HG03442 (cell line): ENCODE data around the gene TSC22D4.

Experiments used
- ATAC-seq: cut with Tn5 transposase; IDR thresholded peaks from one replicate; pipeline ENCODE4 v1.9.1; 2021; ENCODE audit warnings: mild to moderate bottlenecking, moderate library complexity; ENCODE audit not compliant: unreplicated experiment

TSC22D4 gene

DNA sequence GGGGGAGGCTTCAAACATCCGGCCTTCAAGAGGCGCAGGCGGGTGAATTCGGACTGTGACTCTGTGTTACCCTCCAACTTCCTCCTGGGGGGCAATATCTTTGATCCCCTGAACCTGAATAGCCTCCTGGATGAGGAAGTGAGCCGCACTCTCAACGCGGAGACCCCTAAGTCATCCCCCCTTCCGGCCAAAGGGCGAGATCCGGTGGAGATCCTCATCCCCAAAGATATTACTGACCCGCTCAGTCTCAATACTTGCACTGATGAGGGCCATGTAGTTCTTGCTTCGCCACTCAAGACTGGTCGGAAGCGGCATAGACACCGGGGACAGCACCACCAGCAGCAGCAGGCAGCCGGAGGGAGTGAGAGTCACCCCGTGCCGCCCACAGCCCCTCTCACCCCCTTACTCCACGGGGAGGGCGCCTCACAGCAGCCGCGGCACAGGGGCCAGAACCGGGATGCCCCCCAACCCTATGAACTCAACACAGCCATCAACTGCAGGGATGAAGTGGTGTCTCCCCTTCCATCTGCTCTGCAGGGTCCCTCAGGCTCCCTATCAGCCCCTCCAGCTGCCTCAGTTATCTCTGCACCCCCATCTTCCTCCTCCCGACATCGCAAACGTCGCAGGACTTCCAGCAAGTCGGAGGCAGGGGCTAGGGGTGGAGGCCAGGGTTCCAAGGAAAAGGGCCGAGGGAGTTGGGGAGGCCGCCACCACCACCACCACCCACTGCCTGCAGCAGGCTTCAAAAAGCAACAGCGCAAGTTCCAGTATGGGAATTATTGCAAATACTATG, 48.3 kb downstream of the TSC22D4 start:
- no peak for ATAC-seq

DNA sequence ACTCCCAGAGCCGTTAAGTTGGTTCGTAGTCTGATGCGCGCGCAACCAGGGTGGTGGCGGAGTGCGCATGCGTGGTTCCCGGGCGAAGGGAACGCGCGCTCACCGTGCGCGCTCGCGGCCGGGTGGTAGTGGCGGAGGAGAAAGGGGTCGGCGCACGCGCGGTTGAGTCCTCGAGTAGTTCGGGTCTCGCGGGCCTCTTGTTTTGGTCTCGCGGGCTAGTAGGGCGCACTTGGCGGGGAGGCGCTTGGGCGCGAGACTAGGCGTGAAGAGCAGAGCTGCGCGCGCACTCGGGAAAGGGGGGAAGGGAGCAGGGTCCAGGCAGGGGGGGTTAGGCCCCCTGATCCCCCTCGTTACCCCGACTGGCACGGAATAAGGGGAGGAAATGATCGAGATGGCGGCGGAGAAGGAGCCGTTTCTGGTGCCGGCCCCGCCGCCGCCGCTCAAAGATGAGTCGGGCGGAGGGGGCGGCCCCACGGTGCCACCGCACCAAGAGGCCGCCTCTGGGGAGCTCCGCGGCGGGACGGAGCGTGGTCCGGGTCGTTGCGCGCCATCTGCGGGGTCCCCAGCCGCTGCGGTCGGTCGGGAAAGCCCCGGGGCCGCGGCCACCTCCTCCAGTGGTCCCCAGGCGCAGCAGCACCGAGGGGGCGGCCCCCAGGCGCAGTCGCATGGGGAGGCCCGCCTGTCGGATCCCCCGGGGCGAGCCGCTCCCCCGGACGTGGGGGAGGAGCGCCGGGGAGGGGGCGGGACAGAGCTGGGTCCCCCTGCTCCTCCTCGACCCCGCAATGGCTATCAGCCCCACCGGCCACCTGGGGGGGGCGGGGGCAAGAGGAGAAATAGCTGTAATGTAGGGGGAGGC, 49.1 kb downstream of the TSC22D4 start, which contains the start of gene MEPCE:
Gene MEPCE (plus strand): TSS at position 195 of the 856 bp plus-strand sequence. CDS start 188 bp downstream, at position 383.
- peak; percentile 40 for ATAC-seq

DNA sequence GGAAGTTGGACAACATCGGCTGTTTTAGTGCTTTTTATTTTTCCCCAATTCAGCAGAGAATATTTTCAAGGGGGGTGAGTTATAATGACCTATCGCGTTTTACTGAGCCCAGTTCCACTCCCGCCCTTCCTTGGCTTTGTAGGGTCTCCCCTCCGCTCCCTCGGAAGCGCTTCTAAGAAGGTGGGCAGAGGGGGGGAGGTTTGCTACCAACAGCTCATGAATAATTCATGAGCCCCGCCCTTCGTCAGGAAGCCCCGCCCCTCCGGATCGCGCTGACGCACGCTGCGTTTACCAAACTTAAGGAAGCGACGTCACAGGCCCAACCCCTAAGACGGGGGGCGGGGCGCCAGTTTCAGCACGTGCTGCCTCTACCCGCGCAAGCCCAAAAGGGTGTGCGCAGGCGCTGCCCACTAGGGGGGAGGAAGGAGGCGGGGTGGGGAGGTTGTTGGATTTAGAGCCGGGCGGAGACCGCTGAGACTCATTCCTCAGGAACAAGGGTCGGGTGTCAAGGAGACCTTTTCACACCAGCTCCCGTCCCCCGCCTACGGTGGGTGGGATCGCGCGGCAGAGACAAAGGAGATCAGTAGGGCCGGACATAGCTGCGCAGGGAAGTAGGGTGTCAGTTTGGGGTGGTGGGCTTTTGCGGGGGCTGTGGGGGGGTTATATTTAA, 49.9 kb downstream of the TSC22D4 start:
- ATAC-seq, result peak; percentile 42

DNA sequence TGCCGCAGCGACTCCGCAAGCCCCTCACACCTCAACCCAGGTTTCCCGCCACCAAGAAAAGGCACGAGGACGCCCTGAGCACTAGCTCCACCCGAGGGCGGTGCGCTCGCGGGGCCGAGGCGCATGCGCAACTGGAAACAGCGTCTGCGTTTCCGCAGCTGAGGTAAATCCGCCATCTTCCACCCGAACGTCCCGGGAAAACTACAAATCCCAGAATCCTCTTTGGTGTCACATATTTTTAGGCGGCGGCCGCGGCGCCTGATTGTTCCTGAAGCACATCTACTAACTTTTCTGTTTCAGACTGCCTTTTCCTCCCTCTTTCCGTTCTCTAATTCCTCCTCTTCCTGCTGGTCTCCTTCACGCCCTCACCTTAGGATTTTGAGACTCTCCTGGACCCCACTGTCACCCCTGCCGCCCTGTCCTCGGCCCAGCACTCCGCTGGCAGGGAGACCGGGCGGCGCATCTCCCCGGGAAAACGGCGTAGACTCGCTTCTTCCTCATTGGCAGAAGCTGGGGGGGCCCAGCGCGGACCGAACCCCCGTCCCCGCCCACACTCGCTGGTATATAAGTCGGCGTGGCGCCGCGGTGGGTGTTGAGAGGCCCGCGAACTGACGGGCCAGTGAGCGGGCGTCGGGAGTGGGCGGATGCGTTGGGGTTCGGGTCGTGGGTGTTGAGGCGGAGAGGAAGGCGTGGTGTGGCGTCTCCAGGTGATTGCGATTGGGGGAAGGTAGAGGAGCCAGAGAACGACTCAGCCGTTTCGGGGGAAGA, 50.6 kb downstream of the TSC22D4 start, which contains the start of gene ZCWPW1:
Gene ZCWPW1 (minus strand): TSS at position 505 of the 768 bp plus-strand sequence. CDS start 8,054 bp downstream, outside the sequence.
- peak; percentile 29 for ATAC-seq

DNA sequence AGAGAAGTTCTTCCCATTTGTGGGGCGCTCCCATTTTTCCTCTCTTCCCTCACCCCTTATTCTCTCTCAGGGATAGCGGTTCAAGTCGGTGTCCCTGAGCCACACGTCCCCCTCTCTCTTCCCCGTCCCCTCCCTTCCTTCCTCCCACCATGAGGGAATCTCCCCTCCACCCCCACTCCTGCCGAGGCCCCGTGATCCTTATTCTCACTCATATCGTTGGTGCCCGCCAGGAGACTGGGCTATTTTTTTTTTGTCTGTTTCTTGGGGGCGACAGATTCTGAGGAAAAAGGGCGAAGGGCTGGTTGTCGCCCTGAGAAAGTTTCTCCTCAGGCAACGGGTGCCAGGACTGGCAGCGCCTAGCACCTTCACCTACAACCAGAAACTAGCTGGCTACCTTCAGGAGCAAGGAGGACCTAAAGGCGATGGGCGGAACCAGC, 51.2 kb downstream of the TSC22D4 start:
- ATAC-seq, result no peak

DNA sequence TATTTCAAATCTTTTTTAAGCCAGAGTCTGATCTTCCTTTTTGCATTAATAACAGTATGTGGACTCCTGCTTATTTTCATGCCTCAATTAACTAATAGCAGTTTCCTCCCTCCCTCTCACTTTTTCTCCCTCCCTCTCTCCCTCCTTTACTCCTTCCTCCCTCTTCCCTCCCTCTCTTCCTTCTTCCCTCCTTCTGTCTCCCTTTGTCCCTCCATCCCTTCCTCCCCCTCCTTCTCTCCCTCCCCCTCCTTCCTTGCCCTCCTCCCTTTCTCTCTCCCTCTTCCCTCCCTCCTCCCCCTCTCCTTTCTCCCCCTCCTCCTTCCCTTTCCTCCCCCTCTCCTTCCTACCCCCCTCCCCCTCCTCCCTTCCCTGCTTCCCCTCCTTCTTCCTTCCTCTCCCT, 52.5 kb downstream of the TSC22D4 start:
- ATAC-seq, result no peak

DNA sequence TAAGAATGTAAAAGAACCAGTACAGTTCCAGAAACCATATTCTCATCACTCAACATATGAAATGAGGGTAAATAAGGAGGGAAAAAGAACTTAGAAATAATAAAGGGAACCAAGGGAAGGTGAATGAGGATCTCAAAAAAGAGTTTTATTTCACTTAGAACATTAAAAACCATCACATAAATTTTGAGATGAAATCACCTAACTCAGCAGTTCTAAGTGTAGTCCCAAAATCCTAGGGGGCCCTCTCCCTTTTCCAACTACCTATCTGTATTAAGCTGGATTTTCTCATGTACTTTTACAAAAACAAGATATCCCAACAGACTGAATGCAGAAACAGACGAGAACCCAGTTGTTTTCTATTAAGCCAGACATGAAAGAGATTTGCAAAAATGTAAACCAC, 53.7 kb downstream of the TSC22D4 start:
- no peak for ATAC-seq

DNA sequence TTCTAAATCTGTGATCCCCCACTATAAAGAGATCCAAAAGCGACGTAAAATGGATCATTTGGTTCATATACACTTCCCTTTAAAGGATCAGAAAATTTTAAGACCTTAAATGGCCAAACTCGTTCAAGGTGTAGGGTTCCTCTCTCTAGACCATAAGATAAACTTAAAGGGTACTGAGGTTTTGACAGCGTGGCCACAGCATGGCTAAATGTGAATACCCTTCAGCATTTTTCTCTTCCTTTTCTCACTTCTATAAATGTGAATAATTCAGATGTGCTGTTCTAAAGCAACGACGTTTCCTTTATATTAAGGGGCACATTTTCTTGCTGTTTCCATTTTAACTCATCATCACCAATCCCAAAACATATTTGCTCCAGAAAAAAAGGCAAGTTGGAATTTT, 55.7 kb downstream of the TSC22D4 start:
- ATAC-seq, result no peak

DNA sequence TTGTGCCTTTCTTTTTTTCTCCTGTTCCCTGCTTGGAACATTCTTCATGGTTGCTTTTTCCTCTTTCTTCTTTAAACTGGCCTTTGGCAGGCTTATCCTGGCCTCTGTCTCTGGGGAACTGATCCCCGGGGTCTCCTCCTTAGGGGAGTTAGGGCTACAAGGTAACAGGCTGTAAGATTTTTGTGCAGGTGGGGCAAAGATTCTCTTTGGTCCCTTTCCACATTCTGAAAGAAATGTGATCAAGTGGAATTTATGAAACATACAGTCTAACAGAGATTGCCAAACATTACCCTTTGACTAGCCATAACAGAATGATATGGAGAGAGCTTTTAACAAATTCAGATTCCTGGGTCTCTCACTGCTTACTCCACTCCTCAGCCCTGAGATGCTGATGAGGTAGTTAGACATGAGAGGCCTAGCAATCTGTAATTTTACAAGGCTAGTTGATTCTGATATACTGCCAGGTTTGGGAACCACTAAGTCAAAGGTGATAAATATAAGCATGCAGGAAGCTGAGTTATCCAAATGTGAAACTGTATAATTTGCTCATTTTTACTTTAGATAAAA, 59.3 kb downstream of the TSC22D4 start:
- no peak for ATAC-seq

DNA sequence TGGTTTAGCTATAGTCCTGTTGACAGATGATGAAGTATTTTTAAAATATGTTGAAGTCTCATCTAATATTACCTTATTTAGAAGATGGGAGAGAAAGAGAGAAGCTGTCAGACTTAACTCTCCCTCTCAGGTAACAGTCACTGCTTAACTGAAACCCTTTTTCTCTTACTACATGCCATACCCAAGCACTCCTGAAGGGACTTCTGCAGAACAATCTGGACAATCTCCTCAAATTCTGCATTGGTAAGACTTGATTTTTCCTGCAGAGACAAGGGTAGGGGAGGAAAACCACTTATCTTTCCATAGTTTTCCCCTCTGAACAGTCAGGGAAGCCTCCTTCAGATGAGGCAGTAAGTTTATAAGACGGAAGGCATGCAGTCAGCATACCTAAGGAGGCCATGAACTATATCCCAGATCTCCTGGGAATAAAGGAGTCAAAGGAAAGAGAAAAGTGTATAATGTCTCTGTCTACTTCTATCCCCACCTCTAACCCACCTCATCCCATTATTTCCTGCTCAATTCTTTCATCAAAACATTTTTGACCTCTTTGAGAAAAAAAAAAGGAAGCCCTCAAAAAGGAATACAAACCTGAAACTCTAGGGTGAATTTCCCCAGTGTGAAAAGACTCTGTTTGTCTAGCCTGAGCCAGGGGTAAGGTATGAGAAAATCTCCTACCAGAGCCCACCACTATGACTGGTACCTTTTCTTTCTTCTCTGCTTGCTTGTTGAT, 59.9 kb downstream of the TSC22D4 start:
- ATAC-seq, result no peak
